LNCAP (cell line): ENCODE measurements around the gene BUB1B.

ENCODE experiments used
- TF ChIP-seq, protein P1 (sequence below): fragments of 450-650 bp; IDR thresholded peaks from 2 replicates; pipeline ENCODE4 v1.5.1; 2017; ENCODE audit warnings: mild to moderate bottlenecking

The BUB1B gene

DNA sequence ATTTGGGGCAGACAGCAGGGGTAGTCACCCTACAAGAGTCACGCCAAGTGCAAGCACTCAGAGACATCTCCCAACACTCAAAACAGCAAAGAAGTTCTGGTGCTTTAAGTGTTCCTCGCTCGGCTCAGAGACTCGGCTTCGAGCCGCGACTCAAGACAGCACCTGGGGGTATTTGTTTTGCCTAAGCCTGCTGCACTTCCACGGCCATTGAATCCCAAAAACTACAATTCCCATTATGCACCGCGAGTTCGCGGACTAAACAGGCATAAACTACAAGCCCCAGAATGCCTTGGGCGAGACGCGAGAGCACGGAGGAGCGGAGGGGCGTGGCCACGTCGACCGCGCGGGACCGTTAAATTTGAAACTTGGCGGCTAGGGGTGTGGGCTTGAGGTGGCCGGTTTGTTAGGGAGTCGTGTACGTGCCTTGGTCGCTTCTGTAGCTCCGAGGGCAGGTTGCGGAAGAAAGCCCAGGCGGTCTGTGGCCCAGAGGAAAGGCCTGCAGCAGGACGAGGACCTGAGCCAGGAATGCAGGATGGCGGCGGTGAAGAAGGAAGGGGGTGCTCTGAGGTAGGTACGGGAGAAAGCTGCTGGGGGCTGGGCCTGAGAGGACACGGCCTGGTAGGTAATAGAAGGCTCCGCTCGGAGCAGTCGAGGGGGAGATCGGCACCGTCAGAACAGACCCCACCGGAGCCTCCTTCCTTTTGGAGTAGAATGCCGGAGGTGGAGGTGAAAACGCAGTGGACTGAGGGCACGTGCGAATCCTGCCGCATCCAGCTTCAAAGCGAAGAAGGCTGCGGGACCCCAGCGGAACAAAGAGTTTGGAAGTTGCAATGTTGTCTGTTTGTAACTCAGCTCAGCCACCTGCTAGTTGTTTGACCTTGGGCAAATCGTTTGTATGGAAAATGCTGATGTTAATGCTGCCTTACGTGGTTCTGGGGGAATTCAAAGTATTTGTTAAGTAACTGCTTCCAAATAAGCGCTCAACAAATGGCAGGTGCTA lies at the start of gene BUB1B:
Gene BUB1B (plus strand): TSS at position 381 of the 1,000 bp plus-strand sequence. CDS start 152 bp downstream, at position 533.
- TF ChIP-seq, protein P1, sequence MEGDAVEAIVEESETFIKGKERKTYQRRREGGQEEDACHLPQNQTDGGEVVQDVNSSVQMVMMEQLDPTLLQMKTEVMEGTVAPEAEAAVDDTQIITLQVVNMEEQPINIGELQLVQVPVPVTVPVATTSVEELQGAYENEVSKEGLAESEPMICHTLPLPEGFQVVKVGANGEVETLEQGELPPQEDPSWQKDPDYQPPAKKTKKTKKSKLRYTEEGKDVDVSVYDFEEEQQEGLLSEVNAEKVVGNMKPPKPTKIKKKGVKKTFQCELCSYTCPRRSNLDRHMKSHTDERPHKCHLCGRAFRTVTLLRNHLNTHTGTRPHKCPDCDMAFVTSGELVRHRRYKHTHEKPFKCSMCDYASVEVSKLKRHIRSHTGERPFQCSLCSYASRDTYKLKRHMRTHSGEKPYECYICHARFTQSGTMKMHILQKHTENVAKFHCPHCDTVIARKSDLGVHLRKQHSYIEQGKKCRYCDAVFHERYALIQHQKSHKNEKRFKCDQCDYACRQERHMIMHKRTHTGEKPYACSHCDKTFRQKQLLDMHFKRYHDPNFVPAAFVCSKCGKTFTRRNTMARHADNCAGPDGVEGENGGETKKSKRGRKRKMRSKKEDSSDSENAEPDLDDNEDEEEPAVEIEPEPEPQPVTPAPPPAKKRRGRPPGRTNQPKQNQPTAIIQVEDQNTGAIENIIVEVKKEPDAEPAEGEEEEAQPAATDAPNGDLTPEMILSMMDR: no peak

DNA sequence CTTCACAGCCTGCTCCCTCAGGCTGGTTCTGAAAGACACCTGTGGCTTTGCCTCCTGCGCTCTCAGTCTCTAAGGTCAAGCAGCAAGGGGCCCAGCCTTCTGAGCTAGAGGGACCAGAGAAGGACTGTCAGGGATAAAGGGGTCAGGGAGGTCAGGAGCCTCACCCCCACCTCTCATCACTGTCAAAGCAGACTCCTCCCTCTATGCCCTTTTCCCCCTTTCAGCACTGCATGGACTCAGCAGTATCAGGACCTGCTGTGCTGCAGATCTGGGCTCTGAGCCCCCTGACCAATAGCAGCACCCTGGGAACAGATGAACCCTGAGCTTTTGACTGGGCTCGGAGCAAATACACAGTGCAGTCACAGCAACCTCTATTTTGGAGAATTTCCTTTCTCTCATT lies 49.0 kb upstream of the BUB1B start:
- TF ChIP-seq, protein P1: no peak

- TF ChIP-seq, protein P1: no peak
These were observed 48.1 kb upstream of the BUB1B start for GRCh38 chr15:40112789-40113188.

DNA sequence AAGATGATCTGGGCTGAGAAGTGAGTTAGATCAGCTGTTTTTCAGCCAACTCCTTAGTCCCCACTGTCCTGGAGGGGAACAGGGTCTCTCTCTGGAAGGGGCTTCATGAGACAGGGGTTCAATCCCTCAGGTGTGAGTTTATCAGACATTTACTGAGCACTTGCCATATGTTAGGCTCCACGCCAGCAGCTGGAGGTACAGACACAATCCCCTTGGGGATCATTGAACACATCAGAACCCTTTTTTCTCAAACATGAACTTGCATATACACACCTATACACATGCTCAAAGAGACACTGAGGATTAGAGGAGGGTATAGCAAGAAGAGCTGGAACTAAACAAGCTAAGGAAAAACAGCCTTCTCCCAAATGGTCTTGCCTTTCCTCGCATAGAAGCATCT lies 46.7 kb upstream of the BUB1B start:
- TF ChIP-seq, protein P1: no peak

DNA sequence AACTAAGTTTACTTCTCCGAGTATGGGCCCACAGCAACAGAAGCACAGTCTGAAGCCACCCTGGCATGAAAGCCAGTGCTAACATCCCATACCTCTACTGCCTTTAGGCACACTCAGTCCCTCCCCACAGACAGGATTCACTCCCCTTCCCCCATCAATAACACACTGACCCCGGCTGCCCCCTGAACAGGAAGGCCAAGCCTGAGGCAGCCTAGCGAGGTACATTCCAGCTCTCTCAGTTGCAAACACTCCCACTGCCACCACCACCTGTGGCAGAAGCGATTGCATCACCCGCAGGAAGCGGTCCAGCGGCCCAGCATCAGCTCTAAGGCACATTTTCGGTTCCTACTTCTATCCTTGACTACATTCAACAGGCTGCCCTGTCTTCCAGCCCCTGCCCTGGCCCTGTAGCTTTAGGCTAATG lies 45.2 kb upstream of the BUB1B start:
- TF ChIP-seq, protein P1: no peak

- TF ChIP-seq, protein P1: no peak
These were observed 42.4 kb upstream of the BUB1B start for GRCh38 chr15:40118473-40118872.

DNA sequence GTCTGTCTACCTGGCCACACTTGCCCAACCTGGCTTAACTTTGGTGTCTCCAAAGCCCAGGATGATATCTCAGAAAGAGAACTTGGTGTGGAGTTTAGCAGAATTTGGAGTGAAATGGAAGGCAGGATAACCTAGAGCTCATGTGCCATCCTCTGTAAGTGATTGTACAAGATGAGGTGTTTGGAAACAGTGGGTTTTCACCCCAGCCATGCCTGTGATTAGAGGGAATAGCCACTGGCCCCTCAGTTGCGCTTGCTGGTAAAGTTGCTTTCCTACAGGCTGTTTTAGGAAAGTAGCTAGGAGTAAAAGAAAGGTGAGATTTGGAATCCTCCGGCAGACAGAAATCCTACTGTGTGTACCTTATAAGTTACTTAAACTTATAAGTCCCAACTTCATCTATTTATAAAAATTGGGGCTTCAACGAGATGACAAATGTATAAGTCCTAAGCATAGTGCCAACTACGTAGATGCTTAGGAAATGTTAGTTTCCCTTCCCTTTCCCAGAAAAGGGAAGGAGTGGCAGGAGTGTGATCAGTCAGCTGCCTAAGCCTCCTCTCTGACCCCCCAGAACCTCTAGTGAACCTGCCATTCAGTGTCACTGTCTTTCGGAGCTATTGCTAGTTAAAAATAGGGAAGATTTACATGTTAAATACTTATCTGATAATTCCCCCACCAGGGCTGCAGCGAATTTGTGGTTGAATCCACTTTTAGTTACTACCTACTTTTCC lies 38.8 kb upstream of the BUB1B start:
- TF ChIP-seq, protein P1: no peak
